Measurements from ENCODE around the gene KCNN4. TPM values are rescaled to one million over a fixed set of nuclear protein-coding genes. Genes with fewer than 3 reads are reported as not detected.

The KCNN4 gene
- total and polyA plus RNA-seq, 2 of the 13 experiments (the other 11 are each of a cell fraction or from before 2014, with no cell fraction given), result 0.13 to 0.25 TPM

DNA sequence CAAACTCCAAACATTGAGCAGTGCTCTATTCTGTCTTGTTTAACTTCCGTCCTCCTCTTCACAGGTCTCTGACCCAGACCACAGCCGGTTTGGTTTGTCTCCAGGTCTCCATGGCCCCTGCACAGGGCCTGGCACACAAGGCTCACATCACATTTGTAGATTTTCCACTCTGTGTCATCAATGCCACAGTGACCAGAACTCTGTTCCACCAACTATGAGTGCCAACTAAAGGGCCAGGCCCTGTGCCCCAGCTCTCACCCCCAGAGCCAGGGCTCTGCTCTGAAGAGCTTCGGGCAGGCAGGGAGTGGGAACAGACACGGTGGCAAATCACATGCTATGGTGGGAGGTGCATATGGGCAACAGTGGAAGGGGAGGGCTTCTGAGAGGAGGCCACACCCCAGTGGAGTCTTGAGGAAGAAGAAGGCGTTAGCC, 42.0 kb downstream of the KCNN4 start (continued):
- TF ChIP-seq ZNF234 (CRISPR knock-in tag; conservative IDR thresholded peaks at IDR 0.05) (no peak), FOXM1 (CRISPR knock-in tag; IDR thresholded peaks at IDR 0.05) (no peak), PPARG (CRISPR knock-in tag; conservative IDR thresholded peaks at IDR 0.05) (no peak)
- TF ChIP-seq, protein P1, sequence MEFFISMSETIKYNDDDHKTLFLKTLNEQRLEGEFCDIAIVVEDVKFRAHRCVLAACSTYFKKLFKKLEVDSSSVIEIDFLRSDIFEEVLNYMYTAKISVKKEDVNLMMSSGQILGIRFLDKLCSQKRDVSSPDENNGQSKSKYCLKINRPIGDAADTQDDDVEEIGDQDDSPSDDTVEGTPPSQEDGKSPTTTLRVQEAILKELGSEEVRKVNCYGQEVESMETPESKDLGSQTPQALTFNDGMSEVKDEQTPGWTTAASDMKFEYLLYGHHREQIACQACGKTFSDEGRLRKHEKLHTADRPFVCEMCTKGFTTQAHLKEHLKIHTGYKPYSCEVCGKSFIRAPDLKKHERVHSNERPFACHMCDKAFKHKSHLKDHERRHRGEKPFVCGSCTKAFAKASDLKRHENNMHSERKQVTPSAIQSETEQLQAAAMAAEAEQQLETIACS (CRISPR knock-in tag; IDR thresholded peaks at IDR 0.05), result no peak
- TF ChIP-seq, protein P2, sequence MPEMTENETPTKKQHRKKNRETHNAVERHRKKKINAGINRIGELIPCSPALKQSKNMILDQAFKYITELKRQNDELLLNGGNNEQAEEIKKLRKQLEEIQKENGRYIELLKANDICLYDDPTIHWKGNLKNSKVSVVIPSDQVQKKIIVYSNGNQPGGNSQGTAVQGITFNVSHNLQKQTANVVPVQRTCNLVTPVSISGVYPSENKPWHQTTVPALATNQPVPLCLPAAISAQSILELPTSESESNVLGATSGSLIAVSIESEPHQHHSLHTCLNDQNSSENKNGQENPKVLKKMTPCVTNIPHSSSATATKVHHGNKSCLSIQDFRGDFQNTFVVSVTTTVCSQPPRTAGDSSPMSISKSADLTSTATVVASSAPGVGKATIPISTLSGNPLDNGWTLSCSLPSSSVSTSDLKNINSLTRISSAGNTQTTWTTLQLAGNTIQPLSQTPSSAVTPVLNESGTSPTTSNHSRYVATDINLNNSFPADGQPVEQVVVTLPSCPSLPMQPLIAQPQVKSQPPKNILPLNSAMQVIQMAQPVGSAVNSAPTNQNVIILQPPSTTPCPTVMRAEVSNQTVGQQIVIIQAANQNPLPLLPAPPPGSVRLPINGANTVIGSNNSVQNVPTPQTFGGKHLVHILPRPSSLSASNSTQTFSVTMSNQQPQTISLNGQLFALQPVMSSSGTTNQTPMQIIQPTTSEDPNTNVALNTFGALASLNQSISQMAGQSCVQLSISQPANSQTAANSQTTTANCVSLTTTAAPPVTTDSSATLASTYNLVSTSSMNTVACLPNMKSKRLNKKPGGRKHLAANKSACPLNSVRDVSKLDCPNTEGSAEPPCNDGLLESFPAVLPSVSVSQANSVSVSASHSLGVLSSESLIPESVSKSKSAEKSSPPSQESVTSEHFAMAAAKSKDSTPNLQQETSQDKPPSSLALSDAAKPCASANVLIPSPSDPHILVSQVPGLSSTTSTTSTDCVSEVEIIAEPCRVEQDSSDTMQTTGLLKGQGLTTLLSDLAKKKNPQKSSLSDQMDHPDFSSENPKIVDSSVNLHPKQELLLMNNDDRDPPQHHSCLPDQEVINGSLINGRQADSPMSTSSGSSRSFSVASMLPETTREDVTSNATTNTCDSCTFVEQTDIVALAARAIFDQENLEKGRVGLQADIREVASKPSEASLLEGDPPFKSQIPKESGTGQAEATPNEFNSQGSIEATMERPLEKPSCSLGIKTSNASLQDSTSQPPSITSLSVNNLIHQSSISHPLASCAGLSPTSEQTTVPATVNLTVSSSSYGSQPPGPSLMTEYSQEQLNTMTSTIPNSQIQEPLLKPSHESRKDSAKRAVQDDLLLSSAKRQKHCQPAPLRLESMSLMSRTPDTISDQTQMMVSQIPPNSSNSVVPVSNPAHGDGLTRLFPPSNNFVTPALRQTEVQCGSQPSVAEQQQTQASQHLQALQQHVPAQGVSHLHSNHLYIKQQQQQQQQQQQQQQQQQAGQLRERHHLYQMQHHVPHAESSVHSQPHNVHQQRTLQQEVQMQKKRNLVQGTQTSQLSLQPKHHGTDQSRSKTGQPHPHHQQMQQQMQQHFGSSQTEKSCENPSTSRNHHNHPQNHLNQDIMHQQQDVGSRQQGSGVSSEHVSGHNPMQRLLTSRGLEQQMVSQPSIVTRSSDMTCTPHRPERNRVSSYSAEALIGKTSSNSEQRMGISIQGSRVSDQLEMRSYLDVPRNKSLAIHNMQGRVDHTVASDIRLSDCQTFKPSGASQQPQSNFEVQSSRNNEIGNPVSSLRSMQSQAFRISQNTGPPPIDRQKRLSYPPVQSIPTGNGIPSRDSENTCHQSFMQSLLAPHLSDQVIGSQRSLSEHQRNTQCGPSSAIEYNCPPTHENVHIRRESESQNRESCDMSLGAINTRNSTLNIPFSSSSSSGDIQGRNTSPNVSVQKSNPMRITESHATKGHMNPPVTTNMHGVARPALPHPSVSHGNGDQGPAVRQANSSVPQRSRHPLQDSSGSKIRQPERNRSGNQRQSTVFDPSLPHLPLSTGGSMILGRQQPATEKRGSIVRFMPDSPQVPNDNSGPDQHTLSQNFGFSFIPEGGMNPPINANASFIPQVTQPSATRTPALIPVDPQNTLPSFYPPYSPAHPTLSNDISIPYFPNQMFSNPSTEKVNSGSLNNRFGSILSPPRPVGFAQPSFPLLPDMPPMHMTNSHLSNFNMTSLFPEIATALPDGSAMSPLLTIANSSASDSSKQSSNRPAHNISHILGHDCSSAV (CRISPR knock-in tag; IDR thresholded peaks at IDR 0.05; ENCODE audit: borderline replicate concordance), result no peak
- TF ChIP-seq, protein P3, sequence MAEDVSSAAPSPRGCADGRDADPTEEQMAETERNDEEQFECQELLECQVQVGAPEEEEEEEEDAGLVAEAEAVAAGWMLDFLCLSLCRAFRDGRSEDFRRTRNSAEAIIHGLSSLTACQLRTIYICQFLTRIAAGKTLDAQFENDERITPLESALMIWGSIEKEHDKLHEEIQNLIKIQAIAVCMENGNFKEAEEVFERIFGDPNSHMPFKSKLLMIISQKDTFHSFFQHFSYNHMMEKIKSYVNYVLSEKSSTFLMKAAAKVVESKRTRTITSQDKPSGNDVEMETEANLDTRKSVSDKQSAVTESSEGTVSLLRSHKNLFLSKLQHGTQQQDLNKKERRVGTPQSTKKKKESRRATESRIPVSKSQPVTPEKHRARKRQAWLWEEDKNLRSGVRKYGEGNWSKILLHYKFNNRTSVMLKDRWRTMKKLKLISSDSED (CRISPR knock-in tag; IDR thresholded peaks at IDR 0.05), result no peak
